Mononuclear cell (primary cell): Measurements from ENCODE around the gene IGF1R. TPM values are rescaled to one million over a fixed set of nuclear protein-coding genes. Genes with fewer than 3 reads are reported as not detected.
A peak's percentile ranks its signal among the peaks of the same experiment; 100 is the strongest.

ENCODE experiments used
- H3K27me3 ChIP-seq: 2 replicates; pipeline ENCODE4 v1.6.0; 2011; ENCODE audit warnings: low read length, control low read depth; ENCODE audit not compliant: insufficient read depth
- H3K4me1 ChIP-seq: 2 replicates; pipeline ENCODE4 v1.5.1; 2011; ENCODE audit warnings: mild to moderate bottlenecking, low read length, control low read depth; ENCODE audit not compliant: insufficient read depth
- H3K4me3 ChIP-seq: 2 replicates; pipeline ENCODE4 v1.5.1; 2011; ENCODE audit warnings: mild to moderate bottlenecking, low read length, moderate library complexity
- H3K9me3 ChIP-seq: 2 replicates; pipeline ENCODE4 v1.5.1; 2011; ENCODE audit warnings: low read depth, mild to moderate bottlenecking, control low read depth, low read length
- total RNA-seq: library from RNA; depleted of rRNA; stranded (reverse); fragments of >200 nt; gene quantifications from one replicate; pipeline ENCODE4 v1.2.3, GENCODE V29; 2012

IGF1R gene
- total RNA-seq, 1 donor: 23.5 TPM

DNA sequence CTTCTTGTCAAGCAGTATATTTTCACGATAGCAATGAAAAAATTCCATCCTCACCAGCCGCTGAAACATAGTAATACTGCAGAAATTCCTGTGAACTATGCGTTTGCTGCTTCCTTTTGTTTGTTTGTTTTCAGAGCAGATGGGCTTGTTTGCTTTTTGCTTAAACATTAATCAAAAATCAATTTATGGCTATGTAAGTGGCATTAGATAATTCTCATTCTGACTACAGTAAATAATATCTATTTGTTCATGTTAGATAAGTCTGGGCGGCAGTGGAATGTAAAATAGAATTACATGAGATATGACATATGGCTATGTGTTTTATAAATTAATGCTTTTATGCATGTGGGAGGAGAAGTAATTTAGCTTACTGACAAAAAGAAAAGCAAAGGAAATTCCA lies 195.5 kb downstream of the IGF1R start:
- Histone ChIP-seq H3K4me3 (no peak overlapping the region), H3K9me3 (no peaks in the 10 kb centered on the region), H3K27me3 (no peaks in the 10 kb centered on the region), H3K4me1 (peaks cover 15% of the 10 kb centered on the region)

- H3K4me3 ChIP-seq: no peak overlapping the region
- no peaks in the 10 kb centered on the region for H3K27me3 ChIP-seq
- H3K9me3 ChIP-seq: no peaks in the 10 kb centered on the region
- H3K4me1 ChIP-seq: peaks cover 15% of the 10 kb centered on the region
Observed at GRCh38 chr15:98844261-98844660, 195.9 kb downstream of the IGF1R start.

DNA sequence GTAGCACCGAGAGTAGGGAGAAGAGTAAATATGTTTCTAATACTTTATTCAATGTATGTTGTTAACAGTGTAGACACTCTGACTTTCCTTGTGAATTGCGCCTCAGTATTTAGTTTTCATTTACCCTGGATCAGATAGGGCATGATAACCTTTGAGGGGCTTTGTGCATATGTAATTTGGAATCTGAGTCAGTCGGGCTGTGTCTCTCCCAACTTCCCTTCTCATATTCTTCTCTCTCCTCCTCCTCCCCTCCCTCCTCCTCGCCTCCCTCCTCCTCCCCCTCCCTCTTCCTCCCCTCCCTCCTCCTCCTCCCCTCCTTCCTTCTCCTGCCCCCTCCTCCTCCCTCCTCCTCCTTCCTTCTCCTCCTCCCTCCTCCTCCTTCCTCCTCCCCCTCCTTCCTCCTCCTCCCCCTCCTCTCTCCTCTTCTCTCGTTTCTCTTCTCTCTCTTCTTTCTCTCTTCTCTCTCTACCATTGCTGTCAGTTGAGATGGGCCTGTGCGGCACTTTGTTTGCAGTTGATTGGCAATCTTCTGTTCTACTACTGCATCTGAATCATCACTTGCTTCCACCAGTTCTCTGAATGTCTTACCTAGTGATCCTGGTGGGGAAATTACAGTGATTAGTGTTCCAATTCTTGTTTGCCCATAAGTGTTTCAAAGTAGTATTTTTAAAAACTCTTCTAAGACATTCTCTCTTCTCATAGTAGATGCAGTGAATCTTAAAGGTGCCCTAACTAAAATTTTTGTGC lies 197.0 kb downstream of the IGF1R start:
- Histone ChIP-seq H3K9me3 (no peaks in the 10 kb centered on the region), H3K4me3 (no peak overlapping the region), H3K4me1 (peaks cover 15% of the 10 kb centered on the region), H3K27me3 (no peaks in the 10 kb centered on the region)

- Histone ChIP-seq H3K9me3 (no peaks in the 10 kb centered on the region), H3K4me3 (no peak overlapping the region), H3K4me1 (peaks cover 31% of the 10 kb centered on the region), H3K27me3 (no peaks in the 10 kb centered on the region)
Observed at GRCh38 chr15:98850961-98851572, 202.7 kb downstream of the IGF1R start.

DNA sequence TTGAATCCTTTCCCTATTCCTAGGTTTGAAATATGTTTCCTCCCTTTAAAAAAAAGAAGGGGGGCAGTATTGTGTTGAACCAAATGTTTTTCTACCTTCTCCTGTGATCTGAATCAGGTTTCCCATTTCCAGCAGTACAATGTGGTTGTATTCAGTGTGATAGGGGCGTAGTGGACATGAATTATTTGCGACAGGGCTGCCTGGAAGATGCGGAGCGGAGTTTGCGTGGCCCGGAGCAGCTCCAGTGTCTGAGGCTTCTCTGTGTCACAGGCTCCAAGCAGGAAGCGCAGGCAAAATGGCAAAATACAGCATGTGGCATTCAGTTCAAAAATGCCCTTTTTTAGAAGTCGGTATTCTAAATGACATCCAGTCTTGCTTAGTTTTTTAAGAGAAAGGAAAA lies 204.8 kb downstream of the IGF1R start:
- peak overlapping the region; percentile 67 for H3K4me3 ChIP-seq
- no peaks in the 10 kb centered on the region for H3K9me3 ChIP-seq
- peaks cover 35% of the 10 kb centered on the region for H3K4me1 ChIP-seq
- H3K27me3 ChIP-seq: no peaks in the 10 kb centered on the region

GRCh38 chr15:98853617-98854420 lies 205.5 kb downstream of the IGF1R start:
- Histone ChIP-seq H3K4me1 (peaks cover 41% of the 10 kb centered on the region), H3K9me3 (no peaks in the 10 kb centered on the region), H3K27me3 (no peaks in the 10 kb centered on the region), H3K4me3 (no peak overlapping the region)

DNA sequence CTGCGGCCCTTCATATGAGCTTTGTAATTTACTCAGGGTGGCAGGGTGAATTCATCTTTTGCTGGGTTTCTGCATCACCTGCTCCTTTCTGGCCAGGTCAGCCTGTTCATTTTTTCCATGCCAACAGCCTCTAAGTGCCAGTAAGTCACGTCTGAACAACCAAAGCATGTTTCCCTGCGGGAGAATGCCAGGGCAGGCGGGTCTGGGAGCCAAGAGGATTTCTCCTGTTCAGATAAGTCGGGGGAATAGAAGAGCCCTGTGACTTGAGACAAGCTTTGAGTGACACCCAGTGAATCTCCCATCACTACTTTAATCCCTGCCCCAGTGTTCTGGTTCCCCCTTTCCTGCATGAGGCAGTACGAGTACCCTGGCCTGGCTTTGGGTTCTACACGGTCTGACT lies 206.2 kb downstream of the IGF1R start:
- peaks cover 43% of the 10 kb centered on the region for H3K4me1 ChIP-seq
- H3K4me3 ChIP-seq: no peak overlapping the region
- H3K27me3 ChIP-seq: no peaks in the 10 kb centered on the region
- no peaks in the 10 kb centered on the region for H3K9me3 ChIP-seq

DNA sequence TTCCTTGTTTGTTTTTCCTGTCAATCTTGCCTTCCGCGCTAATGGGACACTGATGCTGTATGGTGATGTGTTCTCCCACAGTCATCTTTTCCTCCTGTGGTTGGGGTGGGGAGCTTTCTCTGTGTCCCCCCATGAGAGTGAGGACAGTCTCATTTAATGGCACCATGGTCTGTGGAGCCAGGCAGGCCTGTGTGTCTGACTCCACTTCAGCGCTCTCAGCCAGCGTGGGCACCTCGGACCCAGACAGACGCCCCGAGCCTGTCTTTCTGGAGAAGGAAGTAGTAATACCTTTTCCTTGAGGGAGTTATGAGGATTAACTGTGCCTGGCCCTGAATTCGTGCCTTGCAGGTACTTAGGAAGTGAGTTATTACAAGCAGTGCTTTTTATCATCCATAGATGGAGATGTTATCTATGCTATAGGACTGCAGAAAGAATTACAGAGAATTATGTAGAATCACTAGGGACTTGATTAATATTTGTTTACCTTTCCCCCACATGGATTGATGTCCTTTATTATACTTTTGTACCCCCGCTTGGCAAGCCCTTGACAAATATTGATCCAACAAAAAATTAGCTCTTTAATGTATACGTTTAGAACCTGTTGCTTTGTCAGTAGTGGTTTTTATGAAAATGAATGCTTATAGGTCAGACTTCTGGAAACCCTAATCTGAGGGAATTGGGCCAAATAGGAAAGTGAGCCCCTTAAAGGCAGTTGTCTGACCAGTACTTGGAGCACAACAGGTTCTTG lies 206.9 kb downstream of the IGF1R start:
- Histone ChIP-seq H3K4me3 (no peak overlapping the region), H3K4me1 (peaks cover 44% of the 10 kb centered on the region), H3K9me3 (no peaks in the 10 kb centered on the region), H3K27me3 (no peaks in the 10 kb centered on the region)

DNA sequence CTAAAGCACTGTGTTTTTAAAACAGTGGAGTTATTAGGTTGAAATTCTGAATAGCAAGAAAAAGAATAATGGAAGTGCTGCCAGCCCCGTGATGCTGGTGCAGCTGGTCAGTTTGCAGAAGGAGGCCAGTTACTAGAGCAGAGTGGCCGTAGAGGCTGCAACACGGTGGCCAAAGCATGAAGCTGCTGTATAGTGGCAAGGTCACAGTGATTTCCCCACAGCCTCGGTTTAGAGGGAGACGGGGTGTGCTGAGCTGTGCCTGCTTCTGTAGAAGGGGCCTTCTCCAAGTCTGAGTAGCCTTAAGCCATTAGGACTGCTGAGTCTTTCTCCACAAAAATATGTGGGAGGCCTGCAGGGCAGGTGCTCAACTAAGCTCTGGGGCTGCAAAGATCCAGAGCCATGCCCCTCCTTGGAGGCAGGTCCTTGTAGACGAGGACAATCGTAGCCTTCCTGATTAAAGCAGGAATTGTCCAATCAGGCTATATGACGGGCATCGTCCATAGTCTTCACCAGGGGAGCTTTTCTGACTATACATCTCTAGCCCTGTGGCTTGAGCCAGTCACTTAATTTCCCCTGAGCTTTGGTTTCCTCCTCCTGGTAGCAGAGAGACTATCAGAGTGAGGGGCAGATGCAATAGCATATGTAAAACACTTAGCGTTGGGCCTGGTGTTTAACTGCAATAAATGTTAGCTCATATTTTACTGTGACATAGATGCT lies 207.6 kb downstream of the IGF1R start:
- no peaks in the 10 kb centered on the region for H3K27me3 ChIP-seq
- no peak overlapping the region for H3K4me3 ChIP-seq
- H3K4me1 ChIP-seq: peaks cover 45% of the 10 kb centered on the region
- H3K9me3 ChIP-seq: no peaks in the 10 kb centered on the region

DNA sequence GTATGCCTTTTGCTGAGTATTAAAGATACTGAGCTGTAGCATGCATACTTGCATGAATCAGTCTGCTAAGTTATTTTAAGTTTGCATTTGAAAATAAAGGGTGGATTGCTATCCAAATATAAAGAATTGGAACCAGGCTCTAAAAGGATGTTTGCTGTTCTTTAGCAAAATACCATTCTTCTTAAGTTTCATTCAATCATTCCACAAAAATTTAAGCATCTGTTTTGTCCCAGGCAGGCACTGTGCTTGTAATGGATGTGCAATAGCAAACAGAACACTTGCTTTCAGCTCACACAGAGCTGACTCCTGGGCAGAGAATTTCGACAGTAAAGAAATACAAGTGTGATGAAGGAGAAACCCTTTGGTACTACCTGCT lies 208.2 kb downstream of the IGF1R start:
- no peaks in the 10 kb centered on the region for H3K9me3 ChIP-seq
- H3K27me3 ChIP-seq: no peaks in the 10 kb centered on the region
- no peak overlapping the region for H3K4me3 ChIP-seq
- peaks cover 45% of the 10 kb centered on the region for H3K4me1 ChIP-seq

DNA sequence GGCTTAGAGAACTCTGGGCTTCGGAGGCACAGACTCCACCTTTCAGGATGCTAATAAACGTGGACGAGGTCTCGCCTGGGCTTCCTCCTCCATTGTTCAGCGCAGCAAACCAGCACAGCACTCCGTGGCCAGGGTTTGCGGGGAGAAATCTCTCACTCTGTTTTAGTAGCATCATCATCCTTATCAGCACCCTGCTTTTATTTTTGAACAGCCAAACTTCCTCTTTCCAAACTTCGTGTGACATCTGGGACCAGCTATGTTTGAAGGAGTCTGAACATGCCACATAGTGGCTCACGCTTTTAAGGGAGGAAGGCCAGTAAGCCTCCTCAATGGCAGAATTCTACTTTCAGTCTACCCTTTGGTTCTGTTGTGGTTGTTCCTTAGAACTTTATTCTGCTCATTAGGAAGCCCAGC lies 210.3 kb downstream of the IGF1R start:
- H3K27me3 ChIP-seq: no peaks in the 10 kb centered on the region
- no peaks in the 10 kb centered on the region for H3K9me3 ChIP-seq
- no peak overlapping the region for H3K4me3 ChIP-seq
- H3K4me1 ChIP-seq: peaks cover 29% of the 10 kb centered on the region

GRCh38 chr15:98859149-98859548 lies 210.8 kb downstream of the IGF1R start:
- Histone ChIP-seq H3K4me3 (no peak overlapping the region), H3K9me3 (no peaks in the 10 kb centered on the region), H3K27me3 (no peaks in the 10 kb centered on the region), H3K4me1 (peaks cover 26% of the 10 kb centered on the region)

GRCh38 chr15:98860281-98861041 lies 212.1 kb downstream of the IGF1R start:
- Histone ChIP-seq H3K4me3 (no peak overlapping the region), H3K9me3 (no peaks in the 10 kb centered on the region), H3K27me3 (no peaks in the 10 kb centered on the region), H3K4me1 (peaks cover 29% of the 10 kb centered on the region)

GRCh38 chr15:98861188-98861587 lies 212.8 kb downstream of the IGF1R start:
- H3K4me3 ChIP-seq: no peak overlapping the region
- H3K4me1 ChIP-seq: peaks cover 31% of the 10 kb centered on the region
- no peaks in the 10 kb centered on the region for H3K9me3 ChIP-seq
- no peaks in the 10 kb centered on the region for H3K27me3 ChIP-seq
